Kidney (tissue), 14 donors: ENCODE measurements around the gene SLCO4A1. TPM values are rescaled to one million over a fixed set of nuclear protein-coding genes. Genes with fewer than 3 reads are reported as not detected.

Experiments used
- DNase-seq, 5 donors: peaks; one replicate each; pipeline ENCODE4 v3.0.0-alpha.2; 2013 to 2020
- FAIRE-seq: peaks from 2 replicates; lab custom pipeline; 2012; peaks lifted over from hg19 to GRCh38; lab: Jason Lieb, UNC
- H3K27ac ChIP-seq, 2 donors: one replicate each; pipeline ENCODE4 v1.7.0; 2013; ENCODE audit warnings: low read depth in 2 of 2, low read length in 2 of 2, inconsistent platforms in 1 of 2
- H3K27me3 ChIP-seq: one replicate; pipeline ENCODE4 v1.7.1; 2013; ENCODE audit warnings: low read length, inconsistent platforms; ENCODE audit not compliant: control insufficient read depth, insufficient read depth
- H3K36me3 ChIP-seq, 3 donors: one replicate each; pipeline versions ENCODE4 v1.7.0 to v1.7.1; 2013; ENCODE audit warnings: low read length in 3 of 3, control low read depth in 1 of 3, inconsistent platforms in 1 of 3; ENCODE audit not compliant: insufficient read depth in 3 of 3, control insufficient read depth in 2 of 3
- H3K4me1 ChIP-seq, 3 donors: one replicate each; pipeline versions ENCODE4 v1.7.0 to v1.7.1; 2013; ENCODE audit warnings: low read length in 3 of 3, inconsistent platforms in 1 of 3, low read depth in 1 of 3; ENCODE audit not compliant: control insufficient read depth in 2 of 3, insufficient read depth in 2 of 3
- H3K4me3 ChIP-seq, 3 donors: one replicate each; pipeline versions ENCODE4 v1.7.0 to v1.8.1; 2013; ENCODE audit warnings: low read length in 3 of 3, control low read depth in 1 of 3, inconsistent platforms in 1 of 3
- H3K9ac ChIP-seq, 3 donors: one replicate each; pipeline versions ENCODE4 v1.7.0 to v1.7.1; 2013; ENCODE audit warnings: low read length in 3 of 3, control low read depth in 1 of 3, inconsistent platforms in 1 of 3
- H3K9me3 ChIP-seq, 3 donors: one replicate each; pipeline versions ENCODE4 v1.7.0 to v1.7.1; 2013; ENCODE audit warnings: low read length in 3 of 3, control low read depth in 1 of 3, inconsistent platforms in 1 of 3; ENCODE audit not compliant: control insufficient read depth in 2 of 3, insufficient read depth in 1 of 3
- CTCF ChIP-seq: IDR thresholded peaks from 3 replicates; pipeline ENCODE4 v1.5.1; 2012; ENCODE audit warnings: mild to moderate bottlenecking, moderate library complexity, borderline replicate concordance; ENCODE audit not compliant: insufficient read depth; ENCODE audit errors: extremely low read depth
- intact Hi-C: fragments of 100-400 bp; cut with DNase I; formaldehyde crosslinking; loops from one replicate; pipeline ENCODE4 v1.11.1; 2022
- polyA plus RNA-seq: library from polyadenylated mRNA; stranded (reverse); fragments of 350-450 nt; fragmentation: Illumina TruSeq; extraction: RNeasy Lipid Tissue Mini Kit (QIAGEN cat#74804); gene quantifications from one replicate; pipeline ENCODE4 v1.2.3, GENCODE V29; 2014; ENCODE audit warnings: low read depth, low replicate concordance; ENCODE audit not compliant: insufficient read depth
- total RNA-seq: library from RNA; stranded (reverse); fragmentation: NEBNext Ultra II Directional; extraction: Animal tissue kit (Norgen Biotek cat#: 25700); gene quantifications from one replicate; pipeline ENCODE4 v1.2.1, GENCODE V29; 2021
- donor health status: control.
- donor health status: control.
- donor health status: control.
- donor health status: control.
- donor health status: control.
- donor health status: DM: yes; HTN: yes; CAD: no.
- donor health status: Normal renal cell carcinoma (clear cell type).

The SLCO4A1 gene
- total and polyA plus RNA-seq, 2 donors from 2014 or later: 12.4 to 80.3 TPM

DNA sequence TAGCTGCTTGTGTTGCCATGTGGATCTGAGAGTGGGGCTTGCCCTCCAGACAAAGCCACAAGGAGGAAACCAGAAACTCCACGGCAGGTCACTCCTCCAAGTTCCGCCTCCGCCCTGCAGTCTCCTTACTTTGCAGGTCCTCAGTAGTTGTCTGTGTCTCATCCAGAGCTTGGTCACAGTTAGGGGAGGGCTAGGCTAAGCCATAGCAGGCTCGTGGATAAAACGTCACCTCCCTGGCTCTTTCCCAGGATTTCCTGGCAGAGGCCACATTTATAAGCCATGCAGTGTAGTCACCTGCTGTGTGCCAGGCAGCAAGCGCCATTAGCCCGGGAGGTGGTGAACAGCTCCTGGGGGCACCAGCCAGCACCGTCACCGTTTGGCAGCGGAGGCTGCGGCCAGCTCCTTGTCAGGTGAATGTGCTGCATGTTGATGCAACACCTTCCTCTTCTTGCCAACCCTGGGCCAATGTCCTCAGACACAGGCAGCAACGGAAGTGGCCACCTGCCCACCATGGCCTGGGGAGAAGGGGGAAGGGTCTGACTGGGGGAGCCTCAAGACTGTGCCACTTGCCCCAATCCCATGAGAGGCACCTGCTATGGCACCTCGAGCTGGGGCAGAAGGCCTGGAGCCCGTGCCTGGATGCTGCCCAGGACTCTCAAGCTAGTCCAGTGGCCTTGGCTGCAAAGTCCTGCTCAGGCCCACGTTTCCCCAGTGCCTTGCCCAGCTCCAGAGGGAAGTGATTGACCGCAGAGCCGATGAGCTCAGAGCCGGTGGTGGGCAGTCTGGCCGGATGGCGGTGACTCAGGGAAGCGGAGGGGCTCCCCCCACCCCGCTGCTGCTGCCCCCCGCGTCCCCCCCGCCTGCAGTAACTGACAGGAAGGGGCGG lies 39.0 kb upstream of the SLCO4A1 start:
- intact Hi-C loops: no loop called here
- FAIRE-seq (no peak), DNase-seq (peak; percentile 49 to 94 (median 74))
- H3K9me3 ChIP-seq: no peaks in the 10 kb centered on the region
- H3K9ac ChIP-seq: no peak overlapping the region
- H3K27me3 ChIP-seq: no peaks in the 10 kb centered on the region
- no peak overlapping the region for H3K27ac ChIP-seq
- no peak overlapping the region for H3K4me3 ChIP-seq
- TF ChIP-seq CTCF: no peak
- H3K4me1 ChIP-seq: peaks cover 0 to 28% (median 7%) of the 10 kb centered on the region in 3 donors
- H3K36me3 ChIP-seq: no peaks in the 10 kb centered on the region

- Histone ChIP-seq H3K9me3 (no peaks in the 10 kb centered on the region), H3K9ac (no peak overlapping the region), H3K4me1 (peaks cover 0 to 28% (median 7%) of the 10 kb centered on the region in 3 donors), H3K27ac (no peak overlapping the region), H3K36me3 (no peaks in the 10 kb centered on the region), H3K27me3 (no peaks in the 10 kb centered on the region), H3K4me3 (no peak overlapping the region)
- DNase-seq: peak in 1 of 5 donors; percentile 76
- FAIRE-seq: no peak
- intact Hi-C loops: no loop called here
- TF ChIP-seq CTCF: no peak
Measured at GRCh38 chr20:62603907-62604785, 38.2 kb upstream of the SLCO4A1 start.

DNA sequence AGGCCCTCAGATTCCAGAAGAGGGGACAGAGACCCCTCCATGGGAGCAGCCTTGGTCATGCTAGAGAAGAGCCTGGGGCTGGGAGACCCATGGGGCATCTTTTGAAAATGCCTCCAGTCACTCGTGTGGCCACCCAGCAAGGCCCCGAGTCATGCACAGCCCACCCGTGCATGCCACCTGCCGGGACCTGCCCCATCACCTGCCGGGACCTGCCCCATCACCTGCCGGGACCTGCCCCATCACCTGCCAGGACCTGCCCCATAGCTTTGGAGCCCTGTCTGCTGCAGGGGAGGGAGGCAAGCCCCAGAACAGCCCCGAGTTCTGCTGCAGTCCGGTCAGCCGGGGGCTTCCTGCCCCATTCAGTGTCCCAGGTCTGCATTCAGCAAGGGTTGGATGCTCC lies 37.5 kb upstream of the SLCO4A1 start:
- Histone ChIP-seq H3K9me3 (no peaks in the 10 kb centered on the region), H3K9ac (no peak overlapping the region), H3K4me3 (no peak overlapping the region), H3K4me1 (peaks cover 0 to 28% (median 7%) of the 10 kb centered on the region in 3 donors), H3K27ac (no peak overlapping the region), H3K36me3 (no peaks in the 10 kb centered on the region), H3K27me3 (no peaks in the 10 kb centered on the region)
- intact Hi-C loops: no loop called here
- DNase-seq (no peak), FAIRE-seq (no peak)
- no peak for TF ChIP-seq CTCF
